AG09319 (cell line): ENCODE data around the gene CAPN5.
"Not testable (repeated sequence)": the region's sequence is repeated elsewhere in the genome, so short reads cannot be mapped to it uniquely, and the experiment has no call there.

Experiments used
- DNase-seq: peaks from one replicate; pipeline ENCODE4 v3.0.0-alpha.2; 2010; ENCODE audit warnings: low read depth; ENCODE audit errors: extremely low read depth
- CTCF ChIP-seq: IDR thresholded peaks from 2 replicates; pipeline ENCODE4 v1.5.1; 2011; ENCODE audit warnings: low read depth, mild to moderate bottlenecking, inconsistent platforms, low read length, moderate library complexity

The CAPN5 gene

GRCh38 chr11:77094841-77095365 lies 28.1 kb downstream of the CAPN5 start:
- no peak for TF ChIP-seq CTCF
- DNase-seq, result no peak

GRCh38 chr11:77095551-77096490 lies 29.1 kb downstream of the CAPN5 start:
- no peak for DNase-seq
- TF ChIP-seq CTCF, result no peak

- DNase-seq, result no peak
- TF ChIP-seq CTCF, result no peak
Measured at GRCh38 chr11:77096591-77097019, 29.8 kb downstream of the CAPN5 start.

DNA sequence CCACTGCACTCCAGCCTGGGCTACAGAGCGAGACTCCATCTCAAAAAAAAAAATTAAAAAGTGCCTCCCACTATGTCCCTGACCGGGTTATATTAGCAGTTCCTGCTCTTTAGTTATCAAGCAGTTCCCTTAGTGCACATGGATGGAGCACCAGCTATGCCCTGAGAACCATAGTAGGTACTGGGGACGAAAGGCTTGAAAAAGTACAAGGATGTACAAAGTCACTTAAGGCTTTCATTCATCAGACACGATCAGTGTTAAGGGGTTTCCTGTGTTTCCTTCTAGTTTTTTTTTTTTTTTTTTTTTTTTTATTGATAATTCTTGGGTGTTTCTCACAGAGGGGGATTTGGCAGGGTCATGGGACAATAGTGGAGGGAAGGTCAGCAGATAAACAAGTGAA lies 30.4 kb downstream of the CAPN5 start:
- DNase-seq, result not testable (repeated sequence)

GRCh38 chr11:77100166-77101042 lies 33.6 kb downstream of the CAPN5 start:
- no peak for TF ChIP-seq CTCF
- DNase-seq, result no peak

- DNase-seq, result no peak
- peak; percentile 45 for TF ChIP-seq CTCF
Measured at GRCh38 chr11:77101043-77101537, 34.3 kb downstream of the CAPN5 start.
